GM12892 (cell line): ENCODE results near the gene FBXL19.
"Not testable (repeated sequence)": the region's sequence is repeated elsewhere in the genome, so short reads cannot be mapped to it uniquely, and the experiment has no call there.

Experiments
- DNase-seq: peaks from one replicate; pipeline ENCODE4 v3.0.0; 2011; ENCODE audit not compliant: insufficient read length
- FAIRE-seq: peaks from 2 replicates; lab custom pipeline; 2011; peaks lifted over from hg19 to GRCh38; lab: Jason Lieb, UNC
- POLR2A ChIP-seq: IDR thresholded peaks from 2 replicates; pipeline ENCODE4 v1.6.1; 2011; ENCODE audit warnings: low read depth, low read length, control low read depth
- POLR2AphosphoS5 ChIP-seq: IDR thresholded peaks from 2 replicates; pipeline ENCODE4 v1.6.1; 2011; ENCODE audit warnings: low read depth, low read length, control low read depth
- TAF1 ChIP-seq: IDR thresholded peaks from 2 replicates; pipeline ENCODE4 v1.6.1; 2011; ENCODE audit warnings: low read depth, mild to moderate bottlenecking, control low read depth, low read length, borderline replicate concordance

Gene FBXL19

DNA sequence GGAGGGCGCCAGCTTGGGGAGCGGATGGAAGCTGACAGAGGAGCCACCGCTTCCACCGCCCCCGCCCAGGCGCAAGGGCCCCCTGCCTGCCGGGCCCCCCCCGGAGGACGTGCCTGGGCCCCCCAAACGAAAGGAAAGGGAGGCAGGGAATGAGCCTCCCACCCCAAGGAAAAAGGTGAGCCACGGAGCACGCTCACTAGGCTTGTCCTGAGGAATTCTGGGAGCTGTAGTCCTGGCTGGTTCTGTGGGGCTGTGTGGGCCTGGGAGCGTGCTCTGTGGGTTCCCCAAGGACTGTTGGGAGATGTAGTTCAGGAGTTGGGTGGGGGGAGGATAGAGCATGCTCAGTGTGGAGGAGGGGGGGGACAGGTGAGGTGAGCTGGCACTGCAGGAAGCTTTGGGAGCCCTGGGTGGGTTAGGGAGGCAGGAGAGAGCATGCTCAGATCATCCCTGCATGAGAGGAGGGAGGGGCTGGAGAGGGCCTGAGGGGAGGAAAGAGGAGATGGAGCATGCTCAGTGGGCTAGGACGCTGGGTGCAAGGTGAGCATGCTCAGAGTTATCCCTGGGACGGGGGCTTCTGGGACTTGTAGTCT, 4.5 kb downstream of the FBXL19 start:
- TF ChIP-seq POLR2AphosphoS5 = no peak
- TF ChIP-seq POLR2A = no peak
- no peak for TF ChIP-seq TAF1
- DNase-seq (peak; percentile 54), FAIRE-seq (peak; percentile 92)

DNA sequence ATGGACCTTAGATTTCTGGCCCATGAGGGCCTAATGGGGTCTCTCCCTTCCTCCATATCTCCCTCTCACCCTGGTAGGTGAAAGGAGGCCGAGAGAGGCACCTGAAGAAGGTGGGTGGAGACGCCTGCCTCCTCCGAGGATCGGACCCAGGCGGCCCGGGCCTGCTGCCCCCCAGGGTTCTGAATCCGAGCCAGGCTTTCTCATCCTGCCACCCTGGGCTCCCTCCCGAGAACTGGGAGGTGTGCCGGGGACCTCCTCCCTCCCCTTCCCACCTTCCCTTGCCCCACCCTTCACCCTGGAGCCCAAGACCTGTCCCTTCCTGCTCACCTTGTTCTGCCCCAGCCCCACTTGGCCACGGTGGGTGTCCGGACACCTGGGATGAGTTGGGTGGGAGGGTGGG, 5.0 kb downstream of the FBXL19 start:
- TF ChIP-seq POLR2AphosphoS5 (no peak), TAF1 (no peak), POLR2A (no peak)
- FAIRE-seq (no peak), DNase-seq (no peak)

DNA sequence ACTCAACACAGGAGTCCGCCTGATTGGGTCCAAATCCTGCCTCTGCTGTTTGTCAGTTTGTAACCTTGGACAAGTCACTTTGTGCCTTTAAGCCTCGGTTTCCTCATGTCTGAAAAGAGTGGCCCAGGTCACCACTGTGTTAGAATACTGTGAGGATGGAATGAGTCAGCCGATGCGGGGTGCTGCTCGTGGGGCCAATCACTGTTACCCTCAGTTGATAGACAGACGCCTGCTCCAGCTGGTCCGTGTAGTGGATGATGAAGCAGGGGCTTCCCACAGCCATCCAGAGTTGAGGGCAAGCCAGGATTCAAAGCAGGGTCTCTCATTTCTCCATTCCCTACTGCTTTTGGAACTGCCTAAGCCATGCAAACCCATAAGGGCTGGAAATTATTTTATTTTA, 5.8 kb downstream of the FBXL19 start:
- no peak for DNase-seq
- no peak for FAIRE-seq
- TF ChIP-seq POLR2A = no peak
- TF ChIP-seq TAF1 = no peak
- no peak for TF ChIP-seq POLR2AphosphoS5

DNA sequence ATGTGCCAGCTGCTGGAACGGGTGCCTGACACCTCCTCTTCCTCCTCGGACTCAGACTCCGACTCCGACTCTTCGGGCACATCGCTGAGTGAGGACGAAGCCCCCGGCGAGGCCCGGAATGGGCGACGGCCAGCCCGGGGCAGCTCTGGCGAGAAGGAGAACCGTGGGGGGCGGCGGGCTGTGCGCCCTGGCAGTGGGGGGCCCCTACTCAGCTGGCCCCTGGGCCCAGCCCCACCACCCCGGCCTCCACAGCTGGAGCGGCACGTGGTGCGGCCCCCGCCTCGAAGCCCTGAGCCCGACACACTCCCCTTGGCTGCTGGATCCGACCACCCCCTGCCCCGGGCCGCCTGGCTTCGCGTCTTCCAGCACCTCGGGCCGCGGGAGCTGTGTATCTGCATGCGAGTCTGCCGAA, 6.8 kb downstream of the FBXL19 start:
- TF ChIP-seq POLR2AphosphoS5 = no peak
- TF ChIP-seq POLR2A = no peak
- no peak for TF ChIP-seq TAF1
- FAIRE-seq = no peak
- no peak for DNase-seq

- FAIRE-seq (no peak), DNase-seq (no peak)
- TF ChIP-seq TAF1 (no peak), POLR2AphosphoS5 (no peak), POLR2A (no peak)
Observed at GRCh38 chr16:30931068-30931650, 7.8 kb downstream of the FBXL19 start.

- FAIRE-seq = no peak
- TF ChIP-seq POLR2AphosphoS5 (no peak), POLR2A (no peak), TAF1 (no peak)
- no peak for DNase-seq
Observed at GRCh38 chr16:30934827-30935557, 11.6 kb downstream of the FBXL19 start.

- TF ChIP-seq TAF1 (no peak), POLR2A (no peak), POLR2AphosphoS5 (no peak)
Observed at GRCh38 chr16:30937692-30938091, 14.3 kb downstream of the FBXL19 start.

GRCh38 chr16:30939571-30939970, 16.2 kb downstream of the FBXL19 start:
- not testable (repeated sequence) for DNase-seq, FAIRE-seq

More at GRCh38 chr16:30937692-30938091, 14.3 kb downstream of the FBXL19 start:
- DNase-seq (no peak), FAIRE-seq (no peak)

DNA sequence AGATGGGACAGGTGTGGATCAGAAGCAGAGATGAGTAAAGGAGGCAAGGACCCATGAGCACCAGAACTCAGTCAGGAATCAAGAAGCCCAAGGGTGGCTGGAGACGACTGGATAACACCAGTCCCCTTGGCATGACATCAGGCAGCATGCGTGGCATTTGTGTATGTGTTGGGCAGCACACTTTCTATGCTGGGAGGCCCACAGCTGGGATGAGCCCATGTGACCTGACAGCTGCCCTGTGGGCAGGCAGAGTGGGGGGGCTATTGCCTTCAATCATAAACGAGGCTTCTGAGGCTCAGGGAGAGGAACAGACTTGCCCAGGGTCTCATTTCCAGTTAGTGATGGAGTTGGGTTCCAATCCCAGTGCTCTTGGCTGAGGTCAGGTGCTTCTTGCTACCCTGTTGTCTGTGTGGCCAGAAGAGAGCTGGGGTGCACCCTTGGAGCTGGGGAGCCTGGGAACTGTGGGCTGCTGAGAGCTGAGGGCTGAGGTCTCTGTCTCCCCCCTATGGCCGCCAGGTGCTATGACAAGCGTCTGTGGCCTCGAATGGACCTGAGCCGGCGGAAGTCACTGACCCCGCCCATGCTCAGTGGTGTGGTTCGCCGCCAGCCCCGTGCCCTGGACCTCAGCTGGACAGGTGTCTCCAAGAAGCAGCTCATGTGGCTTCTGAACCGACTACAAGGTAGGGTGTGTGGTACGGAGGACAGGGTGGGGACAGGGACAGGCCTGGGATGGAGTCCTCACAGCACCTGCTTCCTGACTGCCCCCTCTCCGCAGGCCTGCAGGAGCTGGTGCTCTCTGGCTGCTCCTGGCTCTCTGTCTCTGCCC, 18.4 kb downstream of the FBXL19 start:
- FAIRE-seq = peak; percentile 96
- peak; percentile 96 for DNase-seq
- TF ChIP-seq TAF1 (no peak), POLR2AphosphoS5 (no peak)

DNA sequence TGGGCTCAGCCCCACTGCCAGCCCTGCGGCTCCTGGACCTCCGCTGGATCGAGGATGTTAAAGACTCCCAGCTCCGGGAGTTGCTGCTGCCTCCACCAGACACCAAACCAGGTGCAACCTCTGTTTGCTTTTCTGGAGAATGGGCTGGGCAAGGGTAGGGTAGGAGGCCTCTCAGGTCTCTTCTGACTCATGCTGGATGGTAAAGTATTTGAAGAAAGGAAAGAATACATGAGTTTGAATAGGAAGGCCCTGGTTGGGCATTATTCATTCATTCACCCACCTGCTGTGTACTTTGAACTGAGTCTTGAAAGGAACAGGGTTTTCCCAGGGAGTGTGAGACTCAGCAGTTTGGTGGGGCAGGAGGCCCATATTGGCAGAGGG, 19.0 kb downstream of the FBXL19 start:
- TF ChIP-seq TAF1 (no peak), POLR2AphosphoS5 (no peak), POLR2A (no peak)
- DNase-seq = no peak
- FAIRE-seq = no peak

GRCh38 chr16:30944352-30944751, 21.0 kb downstream of the FBXL19 start:
- FAIRE-seq (no peak), DNase-seq (no peak)
- TF ChIP-seq POLR2A (no peak), TAF1 (no peak), POLR2AphosphoS5 (no peak)
